HT-29 (cell line): ENCODE measurements around the gene BCAS3. TPM values are rescaled to one million over a fixed set of nuclear protein-coding genes. Genes with fewer than 3 reads are reported as not detected.
"Not testable (repeated sequence)": the region's sequence is repeated elsewhere in the genome, so short reads cannot be mapped to it uniquely, and the experiment has no call there.

Source experiments
- DNase-seq: peaks from one replicate; pipeline ENCODE4 v3.0.0-alpha.2; 2015; ENCODE audit warnings: low spot score
- total RNA-seq: library from RNA; depleted of rRNA; stranded (reverse); fragments of >200 nt; shearing (Covaris generic); gene quantifications from 2 replicates; pipeline ENCODE4 v1.2.3, GENCODE V29; 2014

The BCAS3 gene
- total RNA-seq, 1 experiment from 2014 or later: 10.2 TPM

GRCh38 chr17:60886731-60887613 is 209.3 kb downstream of the BCAS3 start:
- DNase-seq: not testable (repeated sequence)

DNA sequence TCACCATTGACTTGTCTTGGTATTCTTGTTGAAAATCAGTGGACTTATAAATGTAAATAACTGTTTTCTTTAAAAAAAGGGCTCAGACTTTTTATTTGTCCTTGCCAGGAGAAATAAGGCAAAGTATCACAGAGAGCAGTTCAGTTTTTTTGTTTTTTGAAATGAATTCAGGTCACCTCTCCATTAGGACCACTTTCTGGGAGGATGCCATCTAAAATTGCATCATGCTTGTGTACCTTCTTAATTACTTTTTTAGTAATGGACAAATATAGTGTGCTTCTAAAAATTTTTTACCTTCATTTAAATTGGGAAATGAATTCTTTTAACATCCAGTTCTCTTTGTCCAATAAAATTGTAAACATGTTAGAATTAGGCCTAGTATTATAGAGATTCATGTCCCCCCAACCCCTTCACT is 210.0 kb downstream of the BCAS3 start:
- peak; percentile 17 for DNase-seq

- DNase-seq: no peak
Observed at GRCh38 chr17:60888812-60889709, 211.4 kb downstream of the BCAS3 start.

DNA sequence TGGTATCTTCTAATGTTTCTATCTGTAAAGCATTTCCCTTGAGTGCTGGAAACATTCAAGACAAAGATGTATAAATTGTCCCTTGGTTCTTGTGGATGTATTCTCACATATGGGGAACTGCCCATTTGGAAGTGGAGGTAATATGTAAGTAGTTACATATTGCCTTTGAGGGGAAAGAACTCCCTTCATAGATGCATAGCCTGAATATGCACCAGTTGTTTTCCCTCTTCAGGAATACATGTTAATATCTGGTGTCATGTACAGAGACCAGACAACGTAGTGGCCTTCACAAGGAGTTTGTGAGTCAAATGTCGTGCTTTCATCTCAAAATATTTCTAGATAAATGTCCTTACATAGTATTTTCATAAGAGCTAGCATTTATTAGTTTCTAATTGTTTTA is 213.5 kb downstream of the BCAS3 start:
- DNase-seq: no peak

- DNase-seq: no peak
Observed at GRCh38 chr17:60893475-60893874, 215.8 kb downstream of the BCAS3 start.

- no peak for DNase-seq
Observed at GRCh38 chr17:60896996-60897395, 219.3 kb downstream of the BCAS3 start.

- DNase-seq: no peak
Observed at GRCh38 chr17:60899115-60899514, 221.5 kb downstream of the BCAS3 start.

DNA sequence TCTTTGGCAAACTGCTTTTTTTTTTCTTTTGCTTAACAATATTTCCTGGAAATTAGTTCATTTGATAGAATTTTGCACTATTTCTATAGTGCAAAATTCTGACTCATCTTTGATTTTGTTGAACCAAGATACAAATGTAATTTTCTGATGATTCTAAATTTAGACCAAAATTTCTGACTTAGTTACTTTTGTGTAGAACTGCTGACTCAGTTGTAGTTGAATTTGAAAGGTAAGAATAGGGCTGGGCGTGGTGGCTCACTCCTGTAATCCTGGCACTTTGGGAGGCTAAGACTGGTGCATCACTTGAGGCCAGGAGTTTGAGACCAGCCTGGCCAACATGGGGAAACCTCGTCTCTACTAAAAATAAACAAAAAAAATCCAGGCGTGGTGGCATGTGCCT is 223.0 kb downstream of the BCAS3 start:
- DNase-seq: no peak

DNA sequence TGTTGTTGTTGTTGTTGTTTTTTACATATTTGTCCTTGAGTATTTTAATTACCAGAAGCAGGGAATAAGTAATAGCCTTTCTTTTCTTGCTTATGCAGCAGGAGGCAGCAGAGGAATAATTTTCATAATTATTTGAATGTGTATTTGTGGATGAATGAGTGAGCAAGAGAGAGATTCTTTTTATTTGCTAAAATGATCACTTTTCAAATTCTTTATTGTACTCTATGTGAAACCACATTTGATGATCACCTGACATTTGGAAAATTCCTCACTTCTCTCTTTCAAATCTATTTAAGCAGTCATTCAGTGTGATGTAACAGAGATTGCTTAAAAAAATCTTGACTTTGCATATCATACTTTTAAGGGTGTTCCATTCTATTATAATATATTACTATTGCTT is 223.6 kb downstream of the BCAS3 start:
- DNase-seq: no peak

DNA sequence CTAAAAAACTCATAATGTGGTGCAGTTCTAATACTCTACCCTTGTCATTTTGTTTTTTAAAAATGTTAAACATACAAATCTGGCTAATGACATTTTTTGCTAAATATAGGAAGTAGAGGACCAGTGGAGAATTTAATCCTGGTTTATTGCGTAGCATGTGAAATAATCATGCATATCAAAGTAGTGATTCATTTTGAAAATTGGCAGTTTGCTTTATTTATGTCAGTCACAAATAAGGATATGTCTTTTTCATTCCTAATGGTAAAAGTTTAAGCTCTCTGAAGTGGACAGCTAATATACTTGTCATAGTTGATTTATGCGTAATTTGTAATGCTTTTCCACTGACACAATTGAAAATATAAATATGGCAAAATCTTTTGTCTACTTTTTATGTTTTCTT is 224.2 kb downstream of the BCAS3 start:
- no peak for DNase-seq

DNA sequence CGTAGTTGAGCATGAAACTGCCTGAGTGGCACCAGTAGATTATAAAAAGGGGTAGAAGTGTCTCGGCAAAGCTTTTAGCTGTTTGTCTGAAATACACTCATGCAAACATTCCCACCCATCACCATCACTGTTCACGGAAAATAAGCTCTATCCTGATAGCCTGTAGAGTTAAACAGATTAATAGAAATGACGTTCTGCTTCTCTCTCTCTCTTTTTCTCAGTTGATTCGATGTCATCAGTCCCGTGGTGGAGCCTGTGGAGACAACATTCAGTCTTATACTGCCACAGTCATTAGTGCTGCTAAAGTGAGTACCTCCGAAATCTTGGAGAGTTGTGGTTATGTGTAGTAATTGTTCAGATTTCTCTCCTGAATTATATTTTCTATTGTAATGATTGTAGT is 224.7 kb downstream of the BCAS3 start:
- DNase-seq: no peak

- no peak for DNase-seq
Observed at GRCh38 chr17:60904582-60904981, 226.9 kb downstream of the BCAS3 start.

- no peak for DNase-seq
Observed at GRCh38 chr17:60905709-60906108, 228.1 kb downstream of the BCAS3 start.

DNA sequence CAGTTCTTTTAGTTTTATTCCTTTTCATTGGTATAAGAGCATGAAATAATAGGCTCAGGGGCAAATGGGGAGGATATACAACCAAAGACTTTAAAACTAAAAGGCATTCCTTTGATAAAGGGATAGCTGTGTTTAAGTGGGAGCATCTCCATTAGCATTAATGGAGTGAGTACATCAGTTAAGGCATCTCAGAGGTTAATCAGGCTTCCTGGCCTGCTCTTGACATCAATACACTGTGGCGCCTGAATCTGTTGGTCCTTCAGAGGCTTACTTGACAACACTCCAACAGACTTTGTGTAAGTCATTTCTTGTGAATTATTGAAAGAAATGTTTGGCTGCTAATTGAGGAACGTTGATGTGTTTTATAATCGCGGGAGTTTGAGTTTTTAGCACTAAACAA is 230.7 kb downstream of the BCAS3 start:
- no peak for DNase-seq

DNA sequence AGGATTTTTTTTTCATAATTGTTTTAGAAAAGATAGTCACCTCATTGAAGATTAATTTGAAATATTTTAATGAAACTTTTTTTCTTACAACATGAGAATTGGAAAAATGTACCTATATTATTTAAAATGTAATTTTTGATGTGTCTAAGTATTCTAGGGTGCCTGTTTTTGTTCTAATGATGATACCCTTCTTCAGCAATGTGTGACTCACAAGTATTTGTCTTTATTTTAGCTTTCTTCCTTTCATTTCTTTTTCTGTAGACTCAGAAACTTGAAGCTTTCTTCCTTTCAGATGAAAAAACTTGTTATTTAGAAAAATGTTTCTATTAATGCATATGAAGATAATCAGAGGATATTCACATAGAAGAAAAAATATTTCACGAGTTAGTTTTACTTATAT is 231.8 kb downstream of the BCAS3 start:
- DNase-seq: no peak

- DNase-seq: no peak
Observed at GRCh38 chr17:60910415-60910814, 232.8 kb downstream of the BCAS3 start.

DNA sequence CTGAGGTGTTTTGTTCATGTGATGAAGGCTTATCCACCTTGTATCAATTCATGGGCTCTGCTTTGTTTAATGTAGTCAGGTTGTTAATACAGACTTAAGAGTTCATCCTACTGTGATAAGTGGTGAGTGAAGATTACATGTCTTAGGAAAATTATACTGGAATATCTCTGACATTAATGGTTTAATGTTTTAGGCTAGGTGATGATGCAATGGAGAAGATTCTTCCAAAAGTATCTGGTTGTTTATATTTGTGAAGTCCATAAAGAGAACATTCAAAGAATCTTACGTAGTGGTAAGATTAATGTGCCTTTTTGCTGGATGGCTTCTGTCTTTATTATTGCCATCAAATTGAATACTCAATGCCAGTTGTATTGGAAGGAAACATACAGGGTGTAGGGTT is 236.4 kb downstream of the BCAS3 start:
- DNase-seq: no peak

DNA sequence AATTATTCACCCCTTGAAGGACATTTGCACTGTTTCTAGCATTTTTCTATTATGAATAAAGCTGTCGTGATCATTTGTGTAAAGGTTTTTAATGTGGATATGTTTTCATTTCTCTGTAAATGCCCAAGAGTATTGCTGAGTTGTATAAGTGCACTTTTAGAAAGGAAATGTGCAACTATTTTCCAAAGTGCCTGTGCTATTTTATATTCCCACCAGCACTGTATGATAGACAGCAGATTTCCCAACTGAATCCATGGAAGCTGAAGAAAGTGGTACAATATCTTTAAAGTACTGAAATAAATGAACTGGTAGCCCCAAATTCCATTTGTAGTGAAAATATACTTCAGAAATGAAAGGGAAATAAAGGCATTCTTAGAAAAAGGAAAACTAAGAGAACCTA is 238.4 kb downstream of the BCAS3 start:
- DNase-seq: no peak

GRCh38 chr17:60920107-60920506 is 242.5 kb downstream of the BCAS3 start:
- no peak for DNase-seq

- no peak for DNase-seq
Observed at GRCh38 chr17:60923000-60923399, 245.3 kb downstream of the BCAS3 start.

DNA sequence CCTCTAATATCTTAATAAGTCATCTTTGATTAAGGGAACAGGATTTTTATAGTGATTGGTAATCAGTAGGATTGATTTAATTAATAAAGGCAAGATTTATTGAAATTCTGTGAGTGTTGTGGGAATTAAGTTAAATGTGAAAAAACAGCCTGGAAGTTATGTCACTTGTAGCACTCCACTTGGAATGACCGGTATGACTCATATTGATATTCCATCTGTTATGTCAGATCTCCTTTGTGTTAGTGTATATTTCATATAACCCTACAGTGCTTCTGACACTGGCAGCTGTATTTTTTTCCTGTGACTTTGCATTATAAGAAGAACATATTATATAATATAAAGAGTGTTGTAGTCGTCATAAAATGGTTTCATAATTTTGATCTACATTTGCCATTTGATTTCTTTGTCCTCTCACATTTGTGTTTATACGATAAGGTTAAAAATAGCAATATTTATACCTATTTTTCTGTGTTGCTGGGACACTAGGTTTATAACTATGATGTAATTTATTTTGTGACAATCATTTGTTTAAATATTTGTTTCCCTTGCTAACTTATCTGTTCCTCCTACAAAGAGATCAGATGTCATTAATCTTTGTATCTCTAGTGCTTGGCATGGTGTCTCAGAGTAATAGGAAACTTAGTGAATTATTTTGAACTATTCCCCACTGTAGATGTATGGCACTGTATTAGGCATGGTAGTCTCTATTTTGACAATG is 249.0 kb downstream of the BCAS3 start:
- DNase-seq: no peak

GRCh38 chr17:60933739-60934138 is 256.1 kb downstream of the BCAS3 start:
- DNase-seq: no peak
